ENCODE measurements around the gene MRPL55.

MRPL55 gene

DNA sequence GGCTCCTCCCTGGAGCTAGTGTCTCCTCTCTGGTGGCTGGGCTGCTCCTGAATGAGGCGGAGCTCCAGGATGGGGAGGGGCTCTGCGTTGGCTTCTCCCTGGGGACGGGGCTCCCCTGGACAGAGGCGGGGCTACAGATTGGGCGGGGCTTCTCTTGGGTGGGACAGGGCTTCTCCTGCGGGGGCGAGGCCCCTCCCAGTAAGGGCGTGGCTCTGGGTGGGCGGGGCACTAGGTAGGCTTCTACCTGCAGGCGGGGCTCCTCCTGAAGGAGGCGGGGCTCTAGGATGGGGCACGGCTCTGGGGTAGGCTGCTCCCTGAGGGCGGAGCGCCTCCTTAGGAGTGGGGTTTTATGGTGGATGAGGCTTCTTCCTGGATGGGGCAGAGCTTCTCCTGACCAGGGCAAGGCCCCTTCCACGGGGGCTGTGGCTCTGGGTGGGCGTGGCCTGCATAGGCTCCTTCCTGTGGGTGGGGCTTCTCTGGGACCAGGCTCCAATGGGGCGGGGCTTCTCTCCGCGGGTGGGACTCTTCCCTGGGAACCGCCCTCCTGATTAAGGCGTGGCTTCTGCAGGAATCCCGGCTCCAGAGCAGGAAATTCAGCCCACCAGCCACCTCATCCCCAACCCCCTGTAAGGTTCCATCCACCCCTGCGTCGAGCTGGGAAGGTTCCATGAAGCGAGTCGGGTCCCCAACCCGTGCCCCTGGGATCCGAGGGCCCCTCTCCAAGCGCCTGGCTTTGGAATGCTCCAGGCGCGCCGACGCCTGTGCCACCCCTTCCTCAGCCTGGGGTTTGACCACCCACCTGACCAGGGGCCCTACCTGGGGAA is 49.3 kb downstream of the MRPL55 start:
- peak overlapping the region; percentile 73 for H3K4me3 ChIP-seq (ENCODE audit: low read length)
- peak overlapping the region; percentile 31 for H3K9ac ChIP-seq (ENCODE audit: low read length)
- no peak overlapping the region for H3K27ac ChIP-seq (ENCODE audit: low read length)

DNA sequence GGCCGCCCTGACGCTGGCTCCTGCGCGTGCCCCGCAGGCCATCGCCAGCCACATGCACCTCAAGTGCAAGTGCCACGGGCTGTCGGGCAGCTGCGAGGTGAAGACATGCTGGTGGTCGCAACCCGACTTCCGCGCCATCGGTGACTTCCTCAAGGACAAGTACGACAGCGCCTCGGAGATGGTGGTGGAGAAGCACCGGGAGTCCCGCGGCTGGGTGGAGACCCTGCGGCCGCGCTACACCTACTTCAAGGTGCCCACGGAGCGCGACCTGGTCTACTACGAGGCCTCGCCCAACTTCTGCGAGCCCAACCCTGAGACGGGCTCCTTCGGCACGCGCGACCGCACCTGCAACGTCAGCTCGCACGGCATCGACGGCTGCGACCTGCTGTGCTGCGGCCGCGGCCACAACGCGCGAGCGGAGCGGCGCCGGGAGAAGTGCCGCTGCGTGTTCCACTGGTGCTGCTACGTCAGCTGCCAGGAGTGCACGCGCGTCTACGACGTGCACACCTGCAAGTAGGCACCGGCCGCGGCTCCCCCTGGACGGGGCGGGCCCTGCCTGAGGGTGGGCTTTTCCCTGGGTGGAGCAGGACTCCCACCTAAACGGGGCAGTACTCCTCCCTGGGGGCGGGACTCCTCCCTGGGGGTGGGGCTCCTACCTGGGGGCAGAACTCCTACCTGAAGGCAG is 50.0 kb downstream of the MRPL55 start:
- H3K9ac ChIP-seq (ENCODE audit: low read length): no peak overlapping the region
- H3K4me3 ChIP-seq (ENCODE audit: low read length): peak overlapping the region; percentile 51
- no peaks in the 10 kb centered on the region for H3K4me1 ChIP-seq (ENCODE audit: control insufficient read depth, low read depth, low read length)
- H3K27ac ChIP-seq (ENCODE audit: low read length): no peak overlapping the region
- H3K27me3 ChIP-seq (ENCODE audit: control insufficient read depth, insufficient read depth, low read length): peaks cover 84% of the 10 kb centered on the region
- H3K36me3 ChIP-seq (ENCODE audit: control insufficient read depth, low read depth, low read length): no peaks in the 10 kb centered on the region
- no peaks in the 10 kb centered on the region for H3K9me3 ChIP-seq (ENCODE audit: control insufficient read depth, low read depth, low read length)

More for the DNA sequence above, 49.3 kb downstream of the MRPL55 start:
- Histone ChIP-seq H3K4me1 (ENCODE audit: control insufficient read depth, low read depth, low read length) (no peaks in the 10 kb centered on the region), H3K27me3 (ENCODE audit: control insufficient read depth, insufficient read depth, low read length) (peaks cover 86% of the 10 kb centered on the region), H3K9me3 (ENCODE audit: control insufficient read depth, low read depth, low read length) (no peaks in the 10 kb centered on the region), H3K36me3 (ENCODE audit: control insufficient read depth, low read depth, low read length) (no peaks in the 10 kb centered on the region)

DNA sequence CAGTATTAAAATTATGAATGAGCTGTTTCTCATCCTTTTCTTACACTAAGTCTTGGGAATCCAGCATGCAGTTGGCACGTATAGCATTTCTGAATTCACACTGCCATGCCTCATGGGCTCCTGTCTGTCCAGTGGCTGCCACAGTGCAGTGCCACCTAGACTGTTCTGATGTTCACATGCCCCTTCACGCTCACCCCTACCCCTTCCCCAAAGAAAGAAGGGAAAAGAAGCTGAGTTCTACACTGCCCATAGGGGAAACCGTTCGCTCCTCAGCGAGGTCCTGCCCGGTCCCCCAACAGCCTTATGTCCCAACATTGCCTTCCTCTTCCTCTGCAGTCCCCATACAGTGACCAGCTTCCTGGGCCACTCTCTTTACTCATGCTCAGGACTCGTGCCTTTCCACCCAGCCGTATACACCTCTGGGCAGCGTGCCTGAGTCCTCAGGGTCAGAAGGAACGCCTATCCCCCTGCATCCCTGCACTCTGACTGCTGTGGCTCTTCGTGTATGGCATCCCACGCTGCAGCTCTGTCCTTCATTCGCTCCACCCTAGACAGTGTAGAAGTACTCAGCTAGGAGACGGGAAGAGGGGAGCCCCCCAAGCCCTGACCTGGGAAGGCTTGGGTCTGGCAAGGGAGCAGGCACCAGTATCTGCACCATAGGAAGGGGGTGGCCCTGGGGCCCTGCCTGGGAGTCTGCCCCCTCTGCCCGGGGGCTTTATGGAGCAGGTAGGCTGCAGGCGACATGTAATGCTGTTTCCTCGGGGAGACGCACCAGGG is 50.7 kb downstream of the MRPL55 start:
- Histone ChIP-seq H3K27me3 (ENCODE audit: control insufficient read depth, insufficient read depth, low read length) (peaks cover 85% of the 10 kb centered on the region), H3K4me1 (ENCODE audit: control insufficient read depth, low read depth, low read length) (no peaks in the 10 kb centered on the region), H3K27ac (ENCODE audit: low read length) (no peak overlapping the region), H3K9ac (ENCODE audit: low read length) (no peak overlapping the region), H3K36me3 (ENCODE audit: control insufficient read depth, low read depth, low read length) (no peaks in the 10 kb centered on the region), H3K4me3 (ENCODE audit: low read length) (no peak overlapping the region), H3K9me3 (ENCODE audit: control insufficient read depth, low read depth, low read length) (no peaks in the 10 kb centered on the region)
